H9 (cell line): ENCODE data around the gene BTBD7. TPM values are rescaled to one million over a fixed set of nuclear protein-coding genes. Genes with fewer than 3 reads are reported as not detected.

Source experiments
- DNase-seq: peaks from one replicate; pipeline ENCODE4 v3.0.0-alpha.2; 2017
- H2AFZ ChIP-seq: one replicate; pipeline ENCODE4 v1.6.1; 2013; ENCODE audit warnings: mild to moderate bottlenecking, low read length, control low read depth, moderate library complexity
- H2AK5ac ChIP-seq: 2 replicates; pipeline ENCODE4 v1.6.1; 2013; ENCODE audit warnings: low read length, control low read depth, mixed read lengths; ENCODE audit not compliant: insufficient read length
- H2BK120ac ChIP-seq: one replicate; pipeline ENCODE4 v1.6.1; 2013; ENCODE audit warnings: low read depth, mild to moderate bottlenecking, low read length, control low read depth, inconsistent platforms; ENCODE audit not compliant: poor library complexity, severe bottlenecking
- H2BK12ac ChIP-seq: 2 replicates; pipeline ENCODE4 v1.6.1; 2013; ENCODE audit warnings: low read length, control low read depth, mixed read lengths, low read depth; ENCODE audit not compliant: insufficient read length
- H2BK15ac ChIP-seq: 2 replicates; pipeline ENCODE4 v1.6.1; 2013; ENCODE audit warnings: low read depth, low read length, control low read depth
- H2BK20ac ChIP-seq: one replicate; pipeline ENCODE4 v1.6.1; 2013; ENCODE audit warnings: low read depth, mild to moderate bottlenecking, low read length, control low read depth, inconsistent platforms; ENCODE audit not compliant: poor library complexity, severe bottlenecking
- H2BK5ac ChIP-seq: 2 replicates; pipeline ENCODE4 v1.6.1; 2013; ENCODE audit warnings: low read length, control low read depth, mixed read lengths; ENCODE audit not compliant: insufficient read length
- H3K14ac ChIP-seq: 2 replicates; pipeline ENCODE4 v1.6.1; 2013; ENCODE audit warnings: low read length, control low read depth; ENCODE audit not compliant: insufficient read depth
- H3K18ac ChIP-seq: 2 replicates; pipeline ENCODE4 v1.6.1; 2013; ENCODE audit warnings: low read depth, mild to moderate bottlenecking, mixed read lengths, low read length, control low read depth; ENCODE audit not compliant: insufficient read length
- H3K23ac ChIP-seq: 2 replicates; pipeline ENCODE4 v1.6.1; 2013; ENCODE audit warnings: low read length, control low read depth, mixed read lengths, low read depth; ENCODE audit not compliant: insufficient read length
- H3K23me2 ChIP-seq: 2 replicates; pipeline ENCODE4 v1.6.1; 2013; ENCODE audit warnings: low read depth, mild to moderate bottlenecking, mixed read lengths, low read length, control low read depth; ENCODE audit not compliant: insufficient read length, poor library complexity, severe bottlenecking
- H3K27ac ChIP-seq: 2 replicates; pipeline ENCODE4 v1.5.1; 2013; ENCODE audit warnings: low read length, control low read depth, mixed read lengths, low read depth; ENCODE audit not compliant: insufficient read length
- H3K27me3 ChIP-seq: 2 replicates; pipeline ENCODE4 v1.6.1; 2013; ENCODE audit warnings: low read length, control low read depth, inconsistent platforms; ENCODE audit not compliant: insufficient read depth
- H3K4ac ChIP-seq: 2 replicates; pipeline ENCODE4 v1.6.1; 2013; ENCODE audit warnings: low read depth, mild to moderate bottlenecking, control low read depth, inconsistent platforms, low read length, moderate library complexity
- H3K4me1 ChIP-seq: 2 replicates; pipeline ENCODE4 v1.6.1; 2013; ENCODE audit warnings: low read length, control low read depth, inconsistent platforms; ENCODE audit not compliant: insufficient read depth
- H3K4me2 ChIP-seq: 2 replicates; pipeline ENCODE4 v1.6.1; 2013; ENCODE audit warnings: low read length, control low read depth, mixed read lengths; ENCODE audit not compliant: insufficient read length, insufficient read depth
- H3K56ac ChIP-seq: 2 replicates; pipeline ENCODE4 v1.6.1; 2013; ENCODE audit warnings: low read depth, mild to moderate bottlenecking, mixed read lengths, low read length, control low read depth; ENCODE audit not compliant: insufficient read length
- H3K79me1 ChIP-seq: 2 replicates; pipeline ENCODE4 v1.6.1; 2013; ENCODE audit warnings: low read depth, mild to moderate bottlenecking, moderate library complexity, low read length, control low read depth, inconsistent platforms; ENCODE audit not compliant: insufficient read depth, poor library complexity, severe bottlenecking
- H3K79me2 ChIP-seq: 2 replicates; pipeline ENCODE4 v1.6.1; 2013; ENCODE audit warnings: low read length, control low read depth, inconsistent platforms; ENCODE audit not compliant: insufficient read depth
- H3K9ac ChIP-seq: 2 replicates; pipeline ENCODE4 v1.6.1; 2013; ENCODE audit warnings: low read length, control low read depth, mixed read lengths; ENCODE audit not compliant: insufficient read length; ENCODE audit errors: extremely low read depth
- H3K9me3 ChIP-seq: one replicate; pipeline ENCODE4 v1.6.1; 2013; ENCODE audit warnings: low read depth, low read length, inconsistent platforms; ENCODE audit not compliant: control insufficient read depth
- H3T11ph ChIP-seq: one replicate; pipeline ENCODE4 v1.6.1; 2013; ENCODE audit warnings: mild to moderate bottlenecking, low read length, control low read depth, inconsistent platforms
- H4K20me1 ChIP-seq: one replicate; pipeline ENCODE4 v1.6.1; 2013; ENCODE audit not compliant: control insufficient read depth, insufficient read length, insufficient read depth
- H4K5ac ChIP-seq: 2 replicates; pipeline ENCODE4 v1.6.1; 2013; ENCODE audit warnings: low read depth, mild to moderate bottlenecking, mixed read lengths, low read length, control low read depth; ENCODE audit not compliant: insufficient read length
- H4K8ac ChIP-seq: replicated peaks from 2 replicates; pipeline ENCODE4 v1.6.1; 2013; ENCODE audit warnings: low read length, control low read depth, mixed read lengths, low read depth; ENCODE audit not compliant: insufficient read length
- H4K91ac ChIP-seq: 2 replicates; pipeline ENCODE4 v1.6.1; 2013; ENCODE audit warnings: low read depth, mild to moderate bottlenecking, moderate library complexity, mixed read lengths, low read length, control low read depth; ENCODE audit not compliant: insufficient read length
- H3K27ac Mint-ChIP-seq, 3 experiments: 2 replicates in 2 of 3; 3 replicates in 1 of 3; pipeline ENCODE4 v1.8.0; 2020 to 2021; ENCODE audit warnings: mixed read lengths in 3 of 3, mild to moderate bottlenecking in 1 of 3, moderate library complexity in 1 of 3
- H3K27me3 Mint-ChIP-seq: 2 replicates; pipeline ENCODE4 v1.8.0; 2021; ENCODE audit warnings: low read depth, mild to moderate bottlenecking, moderate library complexity, mixed read lengths
- H3K36me3 Mint-ChIP-seq, 3 experiments: 2 replicates in 2 of 3; 3 replicates in 1 of 3; pipeline ENCODE4 v1.8.0; 2020 to 2021; ENCODE audit warnings: low read depth in 3 of 3, mixed read lengths in 3 of 3; ENCODE audit not compliant: insufficient read depth in 1 of 3
- H3K4me1 Mint-ChIP-seq, 2 experiments: 2 replicates each; pipeline ENCODE4 v1.8.0; 2020; ENCODE audit warnings: mixed read lengths in 2 of 2
- H3K4me3 Mint-ChIP-seq, 2 experiments: 2 replicates in 1 of 2; 3 replicates in 1 of 2; pipeline ENCODE4 v1.8.0; 2020 to 2021; ENCODE audit warnings: mild to moderate bottlenecking in 2 of 2, mixed read lengths in 2 of 2, moderate library complexity in 1 of 2
- H3K9me3 Mint-ChIP-seq, 2 experiments: 2 replicates in 1 of 2; 3 replicates in 1 of 2; pipeline ENCODE4 v1.8.0; 2020; ENCODE audit warnings: mild to moderate bottlenecking in 2 of 2, mixed read lengths in 2 of 2, moderate library complexity in 1 of 2
- WGBS: extraction: QIAGEN DNeasy Blood & Tissue Kit; methylation state at CpG from one replicate; pipeline ENCODE4 v1.1.7; 2013; ENCODE audit warnings: missing lambda C conversion rate, low lambda C conversion rate, mixed read lengths; ENCODE audit not compliant: insufficient read length; ENCODE audit errors: extremely low coverage; 5-methylcytosine and 5-hydroxymethylcytosine counted together
- total RNA-seq: library from RNA; stranded (reverse); gene quantifications from 2 replicates; pipeline ENCODE4 v1.2.1, GENCODE V29; 2021
- TF ChIP-seq, protein P1 (sequence below): fragments of 200-600 bp; sonication (generic); conservative IDR thresholded peaks from 3 replicates; pipeline ENCODE4 v1.8.0; 2021; ENCODE audit warnings: antibody characterized with exemption, mild to moderate bottlenecking

BTBD7 gene
- total RNA-seq, 1 experiment from 2014 or later, result 44.1 TPM

DNA sequence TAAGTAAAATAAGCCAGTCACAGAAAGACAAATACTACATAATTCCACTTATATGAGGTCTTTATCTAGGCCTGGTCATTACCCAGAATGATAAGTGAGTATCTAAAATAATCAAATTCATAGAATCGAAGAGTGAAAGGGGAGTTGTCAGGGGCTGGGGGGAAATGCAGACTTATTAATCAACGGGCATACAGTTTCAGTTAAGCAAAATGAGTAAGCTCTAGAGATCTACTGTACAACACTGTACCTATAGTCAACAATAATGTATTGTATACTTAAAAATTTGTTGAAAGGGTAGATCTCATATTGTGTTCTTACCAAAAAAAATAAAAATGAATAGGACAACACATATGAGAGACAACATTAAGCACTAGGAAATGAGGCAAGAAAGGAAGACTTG is 13.3 kb downstream of the BTBD7 start:
- no peaks in the 10 kb centered on the region for H3K9me3 Mint-ChIP-seq

More for the DNA sequence above, 13.3 kb downstream of the BTBD7 start:
- peaks cover 11% of the 10 kb centered on the region for H3K79me1 ChIP-seq
- H3K79me2 ChIP-seq, result peaks cover 6% of the 10 kb centered on the region; the same call in 1 of the 2 replicates
- no peak overlapping the region for H2BK5ac ChIP-seq
- DNase-seq, result no peak
- H3K14ac ChIP-seq, result no peak overlapping the region
- H3K18ac ChIP-seq, result no peak overlapping the region
- Mint-ChIP-seq H3K27ac (peak overlapping the region in 1 of 3 experiments; percentile 31; a peak in 1 of 7 replicates), H3K36me3 (peaks cover 0 to 11% (median 8%) of the 10 kb centered on the region in 3 experiments; a peak in 3 of 7 replicates), H3K4me1 (peaks cover 22 to 28% of the 10 kb centered on the region in 2 experiments), H3K4me3 (no peak overlapping the region), H3K27me3 (no peaks in the 10 kb centered on the region)
- H3K56ac ChIP-seq, result no peak overlapping the region
- no peak overlapping the region for H2BK20ac ChIP-seq
- H2BK15ac ChIP-seq, result no peak overlapping the region
- no peak overlapping the region for H3T11ph ChIP-seq
- H3K23ac ChIP-seq, result no peak overlapping the region
- TF ChIP-seq, protein P1, sequence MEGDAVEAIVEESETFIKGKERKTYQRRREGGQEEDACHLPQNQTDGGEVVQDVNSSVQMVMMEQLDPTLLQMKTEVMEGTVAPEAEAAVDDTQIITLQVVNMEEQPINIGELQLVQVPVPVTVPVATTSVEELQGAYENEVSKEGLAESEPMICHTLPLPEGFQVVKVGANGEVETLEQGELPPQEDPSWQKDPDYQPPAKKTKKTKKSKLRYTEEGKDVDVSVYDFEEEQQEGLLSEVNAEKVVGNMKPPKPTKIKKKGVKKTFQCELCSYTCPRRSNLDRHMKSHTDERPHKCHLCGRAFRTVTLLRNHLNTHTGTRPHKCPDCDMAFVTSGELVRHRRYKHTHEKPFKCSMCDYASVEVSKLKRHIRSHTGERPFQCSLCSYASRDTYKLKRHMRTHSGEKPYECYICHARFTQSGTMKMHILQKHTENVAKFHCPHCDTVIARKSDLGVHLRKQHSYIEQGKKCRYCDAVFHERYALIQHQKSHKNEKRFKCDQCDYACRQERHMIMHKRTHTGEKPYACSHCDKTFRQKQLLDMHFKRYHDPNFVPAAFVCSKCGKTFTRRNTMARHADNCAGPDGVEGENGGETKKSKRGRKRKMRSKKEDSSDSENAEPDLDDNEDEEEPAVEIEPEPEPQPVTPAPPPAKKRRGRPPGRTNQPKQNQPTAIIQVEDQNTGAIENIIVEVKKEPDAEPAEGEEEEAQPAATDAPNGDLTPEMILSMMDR, result no peak
- no peaks in the 10 kb centered on the region for H3K9me3 ChIP-seq
- no peak overlapping the region for H3K9ac ChIP-seq
- H4K8ac ChIP-seq, result no peak overlapping the region
- no peak overlapping the region for H3K4ac ChIP-seq
- peaks cover 2% of the 10 kb centered on the region for H3K23me2 ChIP-seq
- H3K27me3 ChIP-seq, result no peaks in the 10 kb centered on the region
- H4K5ac ChIP-seq, result no peak overlapping the region
- H3K27ac ChIP-seq, result no peak overlapping the region
- H3K4me2 ChIP-seq, result no peak overlapping the region
- H3K4me1 ChIP-seq, result peaks cover 2% of the 10 kb centered on the region; the same call in 1 of the 2 replicates
- H2BK12ac ChIP-seq, result no peak overlapping the region
- H2AFZ ChIP-seq, result no peak overlapping the region
- no peak overlapping the region for H4K91ac ChIP-seq
- WGBS, result no CpG with 5 or more reads among the region's 2 CpGs
- H4K20me1 ChIP-seq, result no peaks in the 10 kb centered on the region
- no peak overlapping the region for H2AK5ac ChIP-seq
- H2BK120ac ChIP-seq, result no peak overlapping the region
